ENCODE data around the gene CNGB1. TPM values are rescaled to one million over a fixed set of nuclear protein-coding genes. Genes with fewer than 3 reads are reported as not detected.
"Not testable (repeated sequence)": the region's sequence is repeated elsewhere in the genome, so short reads cannot be mapped to it uniquely, and the experiment has no call there.

The CNGB1 gene
- total RNA-seq, 1 experiment from 2014 or later: not detected

GRCh38 chr16:57997528-57998265 lies 26.8 kb upstream of the CNGB1 start:
- DNase-seq (ENCODE audit: low read depth): no peak

- no peak for DNase-seq (ENCODE audit: low read depth)
These were observed 26.2 kb upstream of the CNGB1 start for GRCh38 chr16:57997176-57997527.

GRCh38 chr16:57996406-57997175 lies 25.7 kb upstream of the CNGB1 start:
- no peak for DNase-seq (ENCODE audit: low read depth)

GRCh38 chr16:57995721-57996405 lies 24.9 kb upstream of the CNGB1 start:
- DNase-seq (ENCODE audit: low read depth): no peak

- DNase-seq (ENCODE audit: low read depth): peak; percentile 20
These were observed 23.9 kb upstream of the CNGB1 start for GRCh38 chr16:57994778-57995177.

GRCh38 chr16:57994361-57994760 lies 23.4 kb upstream of the CNGB1 start:
- no peak for DNase-seq (ENCODE audit: low read depth)

GRCh38 chr16:57993897-57994296 lies 23.0 kb upstream of the CNGB1 start:
- DNase-seq (ENCODE audit: low read depth): no peak

- no peak for DNase-seq (ENCODE audit: low read depth)
These were observed 22.5 kb upstream of the CNGB1 start for GRCh38 chr16:57993438-57993837.

- no peak for DNase-seq (ENCODE audit: low read depth)
These were observed 21.2 kb upstream of the CNGB1 start for GRCh38 chr16:57992084-57992483.

GRCh38 chr16:57991551-57992059 lies 20.7 kb upstream of the CNGB1 start:
- no peak for DNase-seq (ENCODE audit: low read depth)

- DNase-seq (ENCODE audit: low read depth): no peak
These were observed 18.0 kb upstream of the CNGB1 start for GRCh38 chr16:57988929-57989328.

- no peak for DNase-seq (ENCODE audit: low read depth)
These were observed 16.7 kb upstream of the CNGB1 start for GRCh38 chr16:57987441-57988177.

GRCh38 chr16:57986196-57986595 lies 15.3 kb upstream of the CNGB1 start:
- DNase-seq (ENCODE audit: low read depth): no peak

- no peak for DNase-seq (ENCODE audit: low read depth)
These were observed 14.6 kb upstream of the CNGB1 start for GRCh38 chr16:57985204-57986181.

GRCh38 chr16:57984443-57985203 lies 13.7 kb upstream of the CNGB1 start:
- DNase-seq (ENCODE audit: low read depth): no peak

- DNase-seq (ENCODE audit: low read depth): no peak
These were observed 11.5 kb upstream of the CNGB1 start for GRCh38 chr16:57982385-57982784.

GRCh38 chr16:57981636-57982035 lies 10.7 kb upstream of the CNGB1 start:
- DNase-seq (ENCODE audit: low read depth): no peak

- DNase-seq (ENCODE audit: low read depth): no peak
These were observed 8.2 kb upstream of the CNGB1 start for GRCh38 chr16:57979006-57979585.

GRCh38 chr16:57978070-57978465 lies 7.1 kb upstream of the CNGB1 start:
- not testable (repeated sequence) for DNase-seq (ENCODE audit: low read depth)

Data from LHCN-M2 (cell line).